HG02763 (cell line): ENCODE measurements around the gene BBS12.
"Not testable (repeated sequence)": the region's sequence is repeated elsewhere in the genome, so short reads cannot be mapped to it uniquely, and the experiment has no call there.

ENCODE experiments used
- ATAC-seq: cut with Tn5 transposase; IDR thresholded peaks from one replicate; pipeline ENCODE4 v1.9.1; 2021; ENCODE audit warnings: mild to moderate bottlenecking, moderate library complexity; ENCODE audit not compliant: unreplicated experiment

The BBS12 gene

DNA sequence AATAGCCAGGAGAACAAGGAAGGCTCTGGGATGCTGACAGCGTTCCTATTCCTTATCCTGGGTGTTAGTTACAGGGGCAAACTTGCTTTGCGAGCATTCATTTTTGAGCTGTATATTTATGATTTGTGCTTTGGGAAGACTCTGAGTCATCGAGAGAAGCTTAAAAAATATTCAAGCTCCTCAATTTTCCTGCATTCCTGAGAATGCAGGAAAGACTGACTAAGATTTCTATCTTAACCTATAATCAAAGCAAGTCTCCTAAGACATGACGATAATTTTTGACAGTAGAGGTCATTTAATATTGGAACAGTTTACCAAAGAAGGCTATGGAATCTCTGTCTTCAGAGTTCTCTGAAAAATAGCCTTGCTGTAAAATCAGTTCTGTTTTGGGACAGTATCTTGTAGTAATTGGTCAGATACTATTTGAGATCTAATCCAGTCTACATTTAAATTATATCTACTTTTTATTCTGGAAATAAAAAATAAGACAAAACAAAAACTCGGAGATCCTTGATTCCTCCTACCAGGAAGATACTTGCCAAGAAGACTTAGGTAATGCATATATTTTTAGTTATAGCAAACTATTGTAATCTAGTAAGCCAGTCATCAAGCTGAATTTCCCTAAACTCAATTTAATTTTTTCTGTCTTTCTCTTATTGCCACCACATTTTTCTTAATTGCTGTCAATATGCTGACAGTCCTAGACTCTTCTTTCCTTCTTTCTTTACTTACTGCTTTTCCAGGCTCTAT is 31.7 kb downstream of the BBS12 start:
- ATAC-seq: peak; percentile 10

GRCh38 chr4:122764821-122765215 is 32.3 kb downstream of the BBS12 start:
- peak; percentile 79 for ATAC-seq

DNA sequence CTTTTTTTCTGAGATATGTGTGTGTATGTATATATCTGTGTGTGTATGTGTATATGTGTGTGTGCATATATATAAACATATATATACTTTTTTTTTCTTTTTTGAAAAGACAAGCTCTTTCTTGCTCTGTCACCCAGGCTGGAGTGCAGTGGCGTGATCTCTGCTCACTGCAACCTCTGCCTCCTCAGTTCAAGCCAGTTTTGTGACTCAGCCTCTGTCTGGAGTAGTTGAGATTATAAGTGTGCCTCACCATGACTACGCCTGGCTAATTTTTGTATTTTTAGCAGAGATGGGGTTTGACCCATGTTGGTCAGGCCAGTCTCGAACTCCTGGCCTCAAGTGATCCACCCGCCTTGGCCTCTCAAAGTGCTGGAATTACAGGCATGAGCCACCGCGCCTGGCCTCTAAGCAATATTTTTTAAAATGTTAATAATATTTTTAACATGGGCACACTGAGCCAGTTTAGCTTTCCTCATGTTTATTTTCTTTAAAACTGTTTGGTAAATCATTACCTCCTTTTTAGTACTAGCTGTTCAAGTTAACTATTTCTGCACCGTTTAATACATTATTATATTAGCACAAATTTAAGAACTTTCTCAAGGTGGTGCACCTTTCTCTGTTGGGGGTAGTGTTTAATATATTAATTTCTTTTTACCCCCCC is 33.3 kb downstream of the BBS12 start:
- ATAC-seq: no peak

GRCh38 chr4:122766353-122766705 is 33.8 kb downstream of the BBS12 start:
- no peak for ATAC-seq

DNA sequence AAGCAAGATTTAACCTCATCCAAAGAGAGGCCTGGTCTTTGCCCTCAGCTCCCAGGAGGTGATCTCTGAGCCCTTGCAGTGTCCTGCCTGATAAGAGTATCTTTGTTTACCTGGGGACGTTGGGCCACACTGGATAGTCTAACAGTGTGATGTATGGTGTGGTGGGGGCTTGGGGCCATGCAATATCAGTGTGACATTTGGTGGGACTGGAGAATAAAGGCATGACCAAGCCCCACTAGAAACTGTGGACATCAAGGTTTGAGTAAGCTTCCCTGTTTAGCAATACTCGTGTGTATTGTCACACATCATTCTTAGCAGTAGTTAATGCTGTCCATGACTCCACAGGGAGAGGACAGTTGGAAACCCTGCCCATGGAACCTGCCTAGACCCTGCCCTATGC is 34.4 kb downstream of the BBS12 start:
- ATAC-seq: no peak

- no peak for ATAC-seq
These were observed 39.2 kb downstream of the BBS12 start for GRCh38 chr4:122771724-122772123.

DNA sequence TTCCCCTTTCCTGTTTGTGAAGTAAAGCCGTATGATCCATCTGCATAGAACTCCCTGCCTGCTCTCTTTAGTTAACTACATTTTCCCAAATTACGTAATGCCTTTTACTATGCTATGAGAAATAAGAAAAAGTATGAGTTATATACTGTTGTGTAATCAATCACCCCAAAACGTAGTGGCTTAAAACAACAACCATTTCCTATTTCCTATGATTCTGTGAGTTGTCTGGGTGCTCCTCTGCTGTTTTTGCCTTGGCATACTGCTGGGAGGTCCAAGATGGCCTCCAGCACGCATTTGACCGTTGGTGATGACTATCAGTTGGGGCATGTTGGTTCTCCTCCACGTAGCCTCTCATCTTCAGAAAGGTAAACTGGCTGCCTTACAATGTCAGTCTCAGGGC is 39.8 kb downstream of the BBS12 start:
- ATAC-seq: no peak

DNA sequence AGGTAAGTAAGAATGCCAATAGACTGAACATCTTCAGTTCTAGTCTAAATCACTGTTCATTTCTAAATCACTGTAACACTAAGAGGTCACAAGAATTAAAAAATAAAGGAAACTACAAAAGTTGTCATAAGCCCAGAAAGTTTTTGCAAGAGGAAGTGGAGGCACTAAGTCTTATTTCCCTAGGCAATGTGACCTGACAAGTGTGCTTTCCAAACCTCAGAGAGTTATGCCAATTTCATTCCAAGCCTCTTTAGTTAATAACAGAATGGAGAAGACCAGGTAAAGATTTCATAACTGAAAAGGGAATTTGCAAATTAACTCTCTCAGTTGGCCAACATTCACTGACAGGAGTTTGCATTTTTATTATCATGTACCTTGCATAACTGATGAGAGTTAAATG is 40.5 kb downstream of the BBS12 start:
- no peak for ATAC-seq

DNA sequence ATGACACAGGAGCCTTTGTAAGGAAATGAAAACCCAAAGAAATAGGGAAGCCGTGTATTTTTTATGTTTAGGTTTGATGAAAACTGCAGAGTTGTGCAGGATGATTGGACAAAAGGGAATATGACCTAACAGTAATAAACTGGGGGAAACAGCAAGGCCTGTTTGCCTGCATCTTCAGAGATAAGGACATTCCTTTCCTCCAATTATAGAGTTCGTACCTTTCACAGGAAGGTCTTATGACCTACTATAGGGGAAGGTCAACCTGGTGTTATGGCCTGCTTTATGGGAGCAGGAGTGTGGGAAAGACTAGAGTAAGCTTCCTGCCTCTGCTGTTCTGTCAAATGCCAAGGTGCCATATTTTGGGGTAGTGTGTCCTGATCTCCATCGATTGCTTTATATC is 42.5 kb downstream of the BBS12 start:
- ATAC-seq: no peak

GRCh38 chr4:122775987-122776836 is 43.7 kb downstream of the BBS12 start:
- ATAC-seq: no peak

DNA sequence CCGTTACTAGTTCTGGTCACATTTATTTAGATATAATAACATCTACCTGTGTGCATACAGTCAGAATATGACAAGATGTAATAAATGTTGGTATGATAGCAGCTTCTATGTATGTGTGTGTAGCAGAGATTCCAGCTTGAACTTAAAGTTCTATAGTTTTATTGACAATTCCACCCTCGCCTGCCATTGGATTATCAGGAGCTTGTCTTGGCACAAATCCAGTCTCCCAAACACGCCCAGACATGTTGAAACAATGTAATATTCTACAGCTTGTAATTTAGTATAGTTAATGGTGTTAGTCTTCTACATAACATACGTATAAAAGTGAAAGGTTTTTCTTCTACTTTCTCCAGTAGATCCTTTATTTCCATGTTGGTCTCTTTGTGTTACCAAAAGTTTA is 44.4 kb downstream of the BBS12 start:
- no peak for ATAC-seq

DNA sequence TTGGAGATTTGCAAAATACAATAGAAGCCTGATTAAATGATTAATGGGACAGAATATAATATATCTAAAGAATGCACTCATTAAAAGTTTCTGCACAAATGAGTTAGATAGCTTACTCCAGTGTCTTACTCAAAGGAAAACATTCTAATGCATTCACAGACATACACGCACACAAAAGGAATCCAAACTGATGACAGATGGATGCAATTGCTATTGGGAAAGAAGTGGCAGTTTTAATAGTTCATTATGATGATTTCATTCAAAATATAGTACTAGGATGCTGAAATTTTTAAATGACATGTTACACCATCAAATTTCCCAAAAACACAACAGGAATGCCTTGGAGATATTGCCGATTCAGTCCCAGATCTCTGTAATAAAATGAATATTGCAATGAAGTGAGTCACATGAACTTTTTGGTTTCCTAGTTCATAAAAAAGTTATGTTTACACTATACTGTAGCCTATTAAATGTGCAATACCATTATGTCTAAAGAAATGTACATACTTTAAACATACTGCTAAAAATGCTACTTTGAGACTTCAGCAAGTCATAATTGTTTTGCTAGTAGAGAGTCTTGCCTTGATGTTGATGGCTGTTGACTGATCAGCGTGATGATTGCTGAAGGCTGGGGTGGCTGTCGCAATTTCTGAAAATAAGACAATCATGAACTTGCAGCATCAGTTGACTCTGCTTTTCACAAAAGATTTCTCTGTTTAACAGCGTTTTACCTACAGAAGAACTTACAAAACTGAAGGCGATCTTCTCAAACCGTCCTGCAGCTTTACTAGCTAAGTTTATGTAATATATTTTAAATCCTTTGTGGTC is 45.6 kb downstream of the BBS12 start:
- no peak for ATAC-seq

DNA sequence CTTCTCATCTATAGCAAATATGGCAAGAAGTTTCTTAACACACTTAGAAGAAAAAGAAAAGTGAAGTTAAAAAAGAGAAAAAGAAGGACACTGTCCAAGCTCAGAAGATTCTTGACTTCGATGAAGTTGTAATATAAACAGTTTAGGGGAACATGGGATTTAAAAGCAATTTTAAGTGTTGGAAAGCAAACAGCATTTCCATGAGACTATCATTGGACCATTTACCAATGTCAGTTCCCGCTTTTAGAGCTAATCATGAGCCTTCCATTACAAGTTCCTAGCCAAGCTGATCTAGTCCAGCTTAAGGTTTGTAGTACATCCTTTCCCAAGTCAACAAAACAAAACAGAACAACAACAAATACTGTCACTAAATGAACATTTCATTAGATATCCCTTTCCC is 49.0 kb downstream of the BBS12 start:
- ATAC-seq: no peak

DNA sequence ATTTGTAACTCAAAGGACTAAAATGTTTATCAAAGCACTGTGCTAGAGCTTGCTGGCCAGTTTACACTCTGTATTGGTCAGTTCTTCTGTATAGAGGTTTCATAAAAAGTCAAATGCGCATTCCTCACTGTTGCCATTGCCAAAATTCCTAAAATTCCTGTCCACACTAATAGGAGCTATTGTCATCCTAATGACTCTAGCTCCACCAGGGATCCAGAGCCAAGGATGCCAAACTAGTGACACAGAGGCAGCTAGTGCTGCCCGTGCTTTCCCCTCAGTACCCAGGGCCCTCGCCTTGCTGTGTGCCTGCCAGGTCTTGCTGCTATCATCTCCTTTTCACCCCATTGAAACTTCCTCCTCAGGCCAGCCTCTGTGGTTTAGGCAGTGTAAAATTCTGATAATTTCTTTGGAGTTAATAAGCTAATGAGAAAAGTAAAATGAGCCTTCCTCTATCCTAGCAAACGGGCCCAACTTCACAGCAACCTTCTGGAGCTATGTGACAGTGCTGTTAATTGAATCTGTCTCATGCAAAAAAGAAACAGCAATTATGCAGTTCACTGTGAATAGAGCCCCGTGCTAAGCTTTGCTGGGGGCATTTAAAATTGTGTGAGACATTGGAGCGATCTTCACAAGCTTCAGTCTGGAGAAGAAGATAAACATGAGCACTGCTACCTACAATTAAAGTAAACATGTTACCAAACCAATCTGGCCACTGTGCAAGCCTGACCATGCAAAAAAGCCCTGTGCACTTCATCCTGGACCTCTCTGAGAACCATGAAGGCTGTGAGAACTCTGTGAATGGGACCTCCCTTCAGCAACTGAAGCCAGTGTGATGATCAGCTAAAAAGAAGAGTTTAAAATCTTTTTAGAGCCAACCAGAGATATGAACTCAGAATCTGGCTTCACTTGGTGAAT is 51.1 kb downstream of the BBS12 start:
- ATAC-seq: no peak

- ATAC-seq: no peak
These were observed 51.8 kb downstream of the BBS12 start for GRCh38 chr4:122784261-122784660.

DNA sequence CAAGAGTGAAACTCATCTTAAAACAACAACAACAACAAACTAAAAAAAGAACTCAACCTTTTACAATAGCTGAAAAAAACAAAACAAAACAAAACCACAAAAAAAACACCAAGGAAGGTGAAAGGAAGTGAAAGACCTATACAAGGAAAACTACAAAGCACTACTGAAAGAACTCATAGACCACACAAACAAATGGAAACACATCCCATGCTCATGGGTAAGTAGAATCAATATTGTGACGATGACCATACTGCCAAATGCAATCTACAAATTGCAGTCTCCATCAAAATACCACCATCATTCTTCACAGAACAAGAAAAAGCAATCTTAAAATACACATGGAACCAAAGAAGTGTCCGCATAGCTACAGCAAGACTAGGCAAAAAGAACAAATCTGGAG is 52.6 kb downstream of the BBS12 start:
- no peak for ATAC-seq

GRCh38 chr4:122786296-122786695 is 53.8 kb downstream of the BBS12 start:
- not testable (repeated sequence) for ATAC-seq

DNA sequence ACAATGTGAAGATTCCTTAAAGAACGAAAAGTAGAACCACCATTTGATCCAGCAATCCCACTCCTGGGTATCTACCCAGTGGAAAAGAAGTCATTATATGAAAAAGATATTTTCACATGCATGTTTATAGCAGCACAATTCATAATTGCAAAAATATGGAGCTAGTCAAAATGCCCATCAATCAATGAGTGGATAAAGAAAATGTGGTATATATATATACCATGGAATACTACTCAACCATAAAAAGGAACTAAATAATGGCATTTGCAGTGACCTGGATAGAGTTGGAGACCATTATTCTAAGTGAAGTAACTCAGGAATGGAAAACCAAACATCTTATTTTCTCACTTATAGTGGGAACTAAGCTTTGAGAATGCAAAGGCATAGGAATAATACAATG is 54.4 kb downstream of the BBS12 start:
- ATAC-seq: not testable (repeated sequence)

DNA sequence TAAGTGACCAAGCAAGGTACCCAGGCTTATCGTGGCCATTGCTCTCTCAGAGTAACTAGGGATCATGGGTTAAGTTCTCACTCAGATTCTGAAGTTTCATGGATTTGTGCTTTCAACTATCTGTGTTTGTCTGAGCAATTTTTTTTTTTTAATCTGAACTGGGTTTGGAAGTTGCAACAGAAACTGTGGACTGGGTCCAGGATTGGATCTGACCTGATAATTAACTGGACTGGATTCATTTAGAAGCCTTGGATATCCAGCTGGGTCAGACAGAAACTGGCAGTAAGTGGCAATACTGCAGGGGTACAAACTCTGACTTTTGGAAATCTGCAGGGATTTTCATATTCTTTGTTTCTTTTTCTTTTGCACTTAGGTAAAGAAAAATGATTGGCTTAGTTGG is 55.4 kb downstream of the BBS12 start:
- ATAC-seq: no peak

DNA sequence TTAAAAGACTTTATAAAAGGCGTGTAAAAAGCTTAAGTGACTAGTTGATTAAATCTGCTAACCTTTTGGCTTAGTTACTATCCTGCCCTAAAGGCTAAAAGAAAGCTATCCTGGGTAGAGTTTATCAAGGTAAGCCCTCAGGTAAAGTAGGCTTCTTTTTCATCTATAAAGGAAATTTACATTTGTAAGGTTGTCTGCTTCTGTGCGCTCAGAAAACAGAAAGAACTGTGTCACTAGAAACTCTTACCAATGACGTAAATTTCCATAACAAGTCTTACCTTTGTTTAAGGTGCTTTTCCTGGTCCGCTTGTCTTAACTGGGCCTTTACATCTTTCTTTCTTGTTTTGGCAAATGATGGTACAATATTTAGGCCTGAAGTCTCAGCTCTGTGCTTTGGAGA is 56.4 kb downstream of the BBS12 start:
- no peak for ATAC-seq
